ENCODE measurements around the gene GPR25.
A peak's percentile ranks its signal among the peaks of the same experiment; 100 is the strongest.

The GPR25 gene

DNA sequence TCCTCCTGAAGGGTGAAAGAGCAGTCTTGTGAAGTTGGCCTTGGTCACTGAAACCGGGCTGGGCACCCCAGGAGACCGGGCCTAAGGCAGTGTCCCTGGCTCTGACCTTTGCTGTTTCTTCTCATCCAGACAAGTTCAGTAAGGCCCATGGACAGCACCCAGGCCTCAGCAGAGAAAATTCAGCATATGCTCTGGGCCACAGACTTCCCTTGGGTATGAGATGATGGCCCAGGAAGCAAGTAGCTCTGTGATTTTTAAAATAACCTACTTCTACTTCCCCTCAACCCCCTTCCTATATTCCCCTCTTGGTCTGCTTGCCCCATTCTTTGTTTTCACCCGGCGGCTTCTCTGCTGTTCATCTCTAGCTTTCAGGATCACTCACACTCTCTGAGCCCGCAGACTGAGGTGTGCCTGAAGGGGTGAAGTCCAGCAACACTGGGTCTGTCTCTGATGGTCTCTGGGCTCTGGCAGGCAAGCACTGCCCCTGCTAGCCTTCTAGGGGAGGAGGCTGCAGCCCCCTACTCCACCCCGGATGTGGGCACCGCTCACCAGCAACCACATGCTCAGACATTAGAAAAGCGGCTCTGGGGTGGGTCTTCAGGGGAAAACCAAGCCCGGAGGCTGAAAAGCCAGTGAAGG, 2.9 kb upstream of the GPR25 start:
- DNase-seq (ENCODE audit: low read depth, low spot score): no peak
- H3K27ac ChIP-seq: no peak overlapping the region

DNA sequence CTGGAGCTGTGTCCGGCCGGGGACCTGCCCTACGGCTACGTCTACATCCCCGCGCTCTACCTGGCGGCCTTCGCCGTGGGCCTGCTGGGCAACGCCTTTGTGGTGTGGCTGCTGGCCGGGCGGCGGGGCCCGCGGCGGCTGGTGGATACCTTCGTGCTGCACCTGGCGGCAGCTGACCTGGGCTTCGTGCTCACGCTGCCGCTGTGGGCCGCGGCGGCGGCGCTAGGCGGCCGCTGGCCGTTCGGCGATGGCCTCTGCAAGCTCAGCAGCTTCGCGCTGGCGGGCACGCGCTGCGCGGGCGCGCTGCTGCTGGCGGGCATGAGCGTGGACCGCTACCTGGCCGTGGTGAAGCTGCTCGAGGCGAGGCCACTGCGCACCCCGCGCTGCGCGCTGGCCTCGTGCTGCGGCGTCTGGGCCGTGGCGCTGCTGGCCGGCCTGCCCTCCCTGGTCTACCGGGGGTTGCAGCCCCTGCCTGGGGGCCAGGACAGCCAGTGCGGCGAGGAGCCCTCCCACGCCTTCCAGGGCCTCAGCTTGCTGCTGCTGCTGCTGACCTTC, 412 bp downstream of the GPR25 start:
- DNase-seq (ENCODE audit: low read depth, low spot score): no peak
- H3K27ac ChIP-seq: no peak overlapping the region

DNA sequence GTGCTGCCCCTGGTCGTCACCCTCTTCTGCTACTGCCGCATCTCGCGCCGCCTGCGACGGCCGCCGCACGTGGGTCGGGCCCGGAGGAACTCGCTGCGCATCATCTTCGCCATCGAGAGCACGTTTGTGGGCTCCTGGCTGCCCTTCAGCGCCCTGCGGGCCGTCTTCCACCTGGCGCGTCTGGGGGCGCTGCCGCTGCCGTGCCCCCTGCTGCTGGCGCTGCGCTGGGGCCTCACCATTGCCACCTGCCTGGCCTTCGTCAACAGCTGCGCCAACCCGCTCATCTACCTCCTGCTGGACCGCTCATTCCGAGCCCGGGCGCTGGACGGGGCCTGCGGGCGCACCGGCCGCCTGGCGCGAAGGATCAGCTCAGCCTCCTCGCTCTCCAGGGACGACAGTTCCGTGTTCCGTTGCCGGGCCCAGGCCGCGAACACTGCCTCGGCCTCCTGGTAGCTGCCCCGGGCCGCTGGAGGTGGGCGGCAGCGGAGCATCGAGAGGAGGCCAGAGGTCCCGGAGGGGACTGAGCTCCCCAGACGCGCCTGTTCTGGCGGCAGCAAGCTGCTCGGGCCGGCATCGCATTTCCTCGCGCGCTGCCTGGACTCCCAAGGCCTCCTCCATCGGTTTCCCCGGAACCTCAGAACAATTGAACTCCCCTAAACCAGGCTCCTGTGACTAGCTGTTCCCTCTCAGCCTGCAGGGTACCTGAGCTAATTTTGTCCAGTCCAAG, 1.1 kb downstream of the GPR25 start:
- H3K27ac ChIP-seq: no peak overlapping the region
- DNase-seq (ENCODE audit: low read depth, low spot score): no peak

DNA sequence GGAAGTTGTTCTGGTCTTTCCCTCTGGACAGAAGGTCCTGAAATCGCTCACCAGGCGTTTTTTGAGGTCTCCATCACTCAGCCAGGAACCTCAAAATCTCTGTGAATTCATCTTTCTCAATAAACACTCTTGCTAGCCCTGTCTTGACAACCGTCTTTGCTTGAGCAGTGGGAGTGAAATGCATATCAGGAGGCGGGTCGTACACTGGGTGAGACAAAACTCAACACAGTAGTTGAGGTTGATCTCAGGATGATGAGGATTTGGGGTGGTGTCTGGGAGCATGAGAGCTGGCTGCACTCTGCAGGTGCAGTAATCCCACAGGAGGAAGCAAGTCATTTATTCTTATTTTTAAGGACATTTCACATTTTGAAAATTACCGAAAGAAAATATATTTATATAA, 1.9 kb downstream of the GPR25 start:
- H3K27ac ChIP-seq: no peak overlapping the region

DNA sequence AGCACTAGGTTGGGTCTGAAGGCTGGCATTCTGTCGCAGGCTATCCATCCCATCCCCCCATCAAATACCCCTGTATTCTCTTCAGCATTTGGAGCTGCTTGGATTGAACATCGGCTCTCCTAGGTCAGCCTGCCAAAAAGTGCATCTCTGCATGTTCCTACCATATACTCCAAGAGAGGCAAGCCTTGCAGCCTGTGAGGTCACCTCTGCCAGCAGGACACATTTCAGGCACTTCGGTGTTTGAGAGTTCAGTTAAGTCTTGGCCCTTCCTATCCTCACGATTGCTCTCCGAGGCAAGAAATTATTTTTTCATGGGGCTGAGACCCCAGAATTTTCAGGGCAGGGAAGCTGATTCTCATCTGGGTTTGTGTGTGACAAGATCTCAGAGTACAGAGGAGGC, 2.6 kb downstream of the GPR25 start:
- no peak for DNase-seq (ENCODE audit: low read depth, low spot score)
- no peak overlapping the region for H3K27ac ChIP-seq

More for the DNA sequence above, 1.9 kb downstream of the GPR25 start:
- DNase-seq (ENCODE audit: low read depth, low spot score): no peak

DNA sequence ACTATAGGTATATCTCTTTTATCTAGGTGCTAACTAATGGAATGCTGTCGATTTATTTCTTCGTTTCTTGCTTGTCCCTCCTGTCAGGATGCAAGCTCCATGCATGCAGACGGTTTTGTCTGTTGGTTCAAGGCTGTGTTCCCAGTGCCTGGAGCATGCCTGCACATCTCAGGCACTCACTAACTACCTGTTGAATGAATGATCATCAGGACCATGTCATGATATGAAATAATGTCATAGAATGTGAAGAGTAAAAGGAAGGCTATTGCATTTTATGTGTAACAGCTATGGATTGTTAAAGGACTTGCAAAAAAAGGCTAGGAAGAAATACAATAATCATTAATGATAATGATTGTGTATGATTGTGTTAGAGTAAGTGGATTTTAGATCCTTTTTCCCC, 4.2 kb downstream of the GPR25 start:
- no peak overlapping the region for H3K27ac ChIP-seq
- no peak for DNase-seq (ENCODE audit: low read depth, low spot score)

DNA sequence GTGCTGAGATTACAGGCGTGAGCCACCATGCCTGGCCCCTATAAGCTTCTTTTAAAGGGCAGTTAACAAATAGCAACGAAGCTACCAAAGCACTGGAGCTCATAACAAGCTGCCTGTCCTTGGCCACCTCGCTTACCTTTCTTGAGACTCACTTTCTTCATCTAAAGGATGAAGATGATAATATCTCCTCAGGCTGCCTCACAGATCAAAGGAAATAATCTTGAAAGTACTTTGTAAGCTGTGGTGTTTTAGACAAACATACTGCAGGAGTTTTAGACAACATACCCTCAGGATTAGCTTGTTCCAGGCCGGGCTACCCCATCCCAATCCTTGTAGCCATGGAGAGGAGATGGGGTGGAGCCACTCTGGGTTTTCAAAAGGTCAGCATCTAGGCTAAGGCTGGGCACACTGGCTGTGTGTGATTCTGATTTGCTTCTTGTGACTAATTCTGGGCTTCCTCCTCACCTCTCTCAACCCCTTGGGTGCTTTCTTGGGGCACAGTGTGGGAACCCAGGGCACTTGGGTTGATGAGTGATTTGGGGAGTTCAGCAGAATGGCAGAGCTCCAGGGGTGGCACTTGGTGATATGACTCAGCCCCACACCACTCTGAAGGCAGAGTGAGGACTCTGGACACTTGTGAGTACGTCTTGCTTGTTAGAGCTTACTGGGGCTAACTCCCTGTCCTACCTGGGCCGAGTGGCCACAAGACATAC, 5.2 kb downstream of the GPR25 start:
- H3K27ac ChIP-seq: no peak overlapping the region
- DNase-seq (ENCODE audit: low read depth, low spot score): no peak

DNA sequence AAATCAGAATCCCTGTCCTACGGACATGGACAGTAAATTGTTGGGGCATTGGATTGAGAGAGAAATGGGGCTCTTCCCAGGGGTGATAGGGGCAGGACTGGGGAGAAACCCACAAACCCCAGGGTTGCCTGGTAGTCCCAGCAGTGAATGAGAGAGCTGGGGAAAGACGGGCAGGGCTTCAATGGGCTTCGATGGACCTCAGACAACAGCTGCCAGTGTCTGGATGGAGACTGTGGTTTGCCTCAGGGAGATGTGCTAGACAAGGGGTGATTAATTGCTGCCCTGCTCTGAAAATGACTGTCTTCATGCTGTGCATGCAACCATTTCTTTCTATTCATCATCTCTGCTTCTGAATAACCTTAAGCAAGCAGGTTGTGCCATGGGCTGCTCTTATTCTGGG, 7.4 kb downstream of the GPR25 start:
- no peak overlapping the region for H3K27ac ChIP-seq
- no peak for DNase-seq (ENCODE audit: low read depth, low spot score)

DNA sequence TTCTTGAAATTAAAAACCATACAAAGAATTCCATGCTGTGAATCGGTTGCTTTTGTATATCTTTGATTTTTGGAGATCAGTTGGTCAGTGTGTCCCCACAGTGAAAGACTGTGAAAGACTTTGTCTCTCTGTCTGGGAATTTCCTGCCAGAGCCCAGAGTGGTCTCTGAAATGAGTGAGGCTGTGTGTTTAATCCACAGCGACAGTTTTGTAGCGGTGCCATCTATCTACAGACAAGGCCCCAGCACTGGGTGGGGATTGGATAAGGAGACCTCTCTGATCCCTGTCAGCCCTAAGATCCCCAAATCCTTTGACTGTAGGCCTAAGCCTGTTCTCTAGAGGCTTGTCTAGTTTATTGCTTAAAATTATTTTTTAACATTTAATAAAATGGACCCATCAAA, 10.3 kb downstream of the GPR25 start:
- H3K27ac ChIP-seq: no peak overlapping the region
- no peak for DNase-seq (ENCODE audit: low read depth, low spot score)

DNA sequence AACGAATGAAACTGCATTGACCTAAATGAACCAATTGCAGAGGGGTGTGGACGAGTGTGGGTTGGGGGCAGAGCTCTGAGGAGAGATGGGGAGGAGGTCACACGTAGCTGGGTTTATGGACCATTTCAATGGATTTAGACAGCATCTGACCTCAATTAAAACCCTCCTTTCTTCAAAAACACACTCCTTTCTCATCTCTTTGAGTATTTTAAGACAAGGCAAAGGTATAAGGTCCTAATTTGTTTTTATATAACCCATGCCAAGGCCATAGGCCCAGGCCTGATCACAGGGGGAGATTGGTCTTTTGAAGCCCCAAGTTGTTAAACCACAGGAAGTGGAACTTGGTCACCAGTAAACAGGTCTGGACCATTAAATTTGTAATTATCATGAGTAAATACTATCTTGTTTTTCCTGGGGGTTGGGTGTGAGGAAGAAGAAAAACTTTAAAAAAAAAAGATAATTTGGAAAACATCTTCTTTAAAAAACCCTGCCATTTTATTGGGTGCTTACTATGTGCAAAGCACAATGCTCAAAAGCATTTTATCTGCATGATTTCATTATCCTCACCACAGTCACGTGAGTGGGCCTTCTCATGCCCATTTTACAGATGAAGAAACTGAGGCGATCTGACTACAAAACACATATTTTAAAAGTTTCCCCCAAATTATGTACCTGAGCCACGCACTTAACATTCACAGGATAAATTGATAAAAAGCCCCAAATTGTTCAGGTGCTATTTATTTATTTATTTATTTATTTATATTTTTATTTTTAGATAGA, 13.0 kb downstream of the GPR25 start:
- no peak overlapping the region for H3K27ac ChIP-seq
- no peak for DNase-seq (ENCODE audit: low read depth, low spot score)

DNA sequence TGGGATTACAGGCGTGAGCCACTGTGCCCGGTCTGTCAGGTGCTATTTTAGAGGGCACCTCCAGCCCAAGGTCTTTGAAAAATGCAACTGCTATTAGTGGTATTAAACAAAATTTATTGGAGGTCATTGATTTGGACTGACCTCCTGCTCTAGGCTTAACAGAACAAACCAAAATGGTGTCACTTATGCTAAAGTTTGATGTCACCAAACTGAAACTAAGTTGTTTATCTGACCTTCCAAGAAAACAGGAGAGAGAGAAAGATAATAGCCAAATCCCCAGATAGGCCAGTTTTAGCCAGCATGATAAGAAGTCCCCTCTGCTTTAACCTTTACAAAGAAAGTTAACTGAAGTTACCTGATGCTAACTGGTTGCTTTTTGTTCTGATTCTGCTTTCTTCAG, 13.8 kb downstream of the GPR25 start:
- DNase-seq (ENCODE audit: low read depth, low spot score): no peak
- no peak overlapping the region for H3K27ac ChIP-seq

DNA sequence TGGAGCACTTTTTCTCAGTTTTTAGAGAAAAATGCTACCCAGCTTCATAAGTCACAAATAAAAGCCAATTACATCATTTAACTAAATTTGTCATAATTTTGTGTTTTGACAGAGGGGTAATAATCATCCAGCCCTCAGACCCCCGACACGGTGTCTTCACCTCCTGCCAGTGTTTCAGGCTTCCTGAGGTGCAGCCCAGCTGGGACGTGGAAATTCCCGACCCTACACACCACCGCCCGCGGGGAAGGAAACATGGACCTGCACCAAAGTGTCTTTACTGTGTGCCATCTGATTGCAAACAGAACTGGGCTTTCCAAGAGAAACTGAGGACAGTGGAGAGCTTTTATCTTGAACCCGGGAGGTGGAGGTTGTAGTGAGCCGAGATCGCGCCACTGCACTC, 14.3 kb downstream of the GPR25 start:
- DNase-seq (ENCODE audit: low read depth, low spot score): no peak
- H3K27ac ChIP-seq: no peak overlapping the region

DNA sequence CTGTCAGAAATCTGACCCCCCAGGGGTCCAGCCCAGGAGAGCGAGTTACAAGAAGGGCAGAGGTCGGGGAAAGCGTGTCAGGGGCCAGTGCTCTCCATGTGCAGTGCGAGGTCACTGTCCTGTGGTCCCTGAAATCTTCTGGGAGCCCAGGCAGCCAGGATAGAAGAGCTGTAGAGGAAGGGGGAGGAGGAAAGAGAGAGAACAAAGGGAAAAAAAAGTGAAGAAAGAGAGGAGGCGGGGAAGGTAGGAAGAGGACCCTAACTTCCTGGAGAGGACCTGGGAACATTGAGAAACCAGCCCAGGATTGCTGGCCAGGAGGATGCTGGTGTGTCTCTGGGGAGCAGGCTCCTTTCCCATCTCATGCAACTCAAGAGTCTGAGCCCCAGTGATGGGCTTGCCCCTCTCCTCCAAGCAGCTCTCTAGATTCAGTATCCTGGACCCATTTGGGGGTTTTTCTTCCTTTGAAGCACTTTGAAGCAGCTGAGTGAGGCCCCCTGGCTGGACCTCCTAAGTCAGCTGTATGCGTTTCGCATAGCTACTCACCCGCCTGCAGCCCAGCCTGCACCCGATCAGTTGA, 15.1 kb downstream of the GPR25 start:
- H3K27ac ChIP-seq: no peak overlapping the region
- no peak for DNase-seq (ENCODE audit: low read depth, low spot score)

DNA sequence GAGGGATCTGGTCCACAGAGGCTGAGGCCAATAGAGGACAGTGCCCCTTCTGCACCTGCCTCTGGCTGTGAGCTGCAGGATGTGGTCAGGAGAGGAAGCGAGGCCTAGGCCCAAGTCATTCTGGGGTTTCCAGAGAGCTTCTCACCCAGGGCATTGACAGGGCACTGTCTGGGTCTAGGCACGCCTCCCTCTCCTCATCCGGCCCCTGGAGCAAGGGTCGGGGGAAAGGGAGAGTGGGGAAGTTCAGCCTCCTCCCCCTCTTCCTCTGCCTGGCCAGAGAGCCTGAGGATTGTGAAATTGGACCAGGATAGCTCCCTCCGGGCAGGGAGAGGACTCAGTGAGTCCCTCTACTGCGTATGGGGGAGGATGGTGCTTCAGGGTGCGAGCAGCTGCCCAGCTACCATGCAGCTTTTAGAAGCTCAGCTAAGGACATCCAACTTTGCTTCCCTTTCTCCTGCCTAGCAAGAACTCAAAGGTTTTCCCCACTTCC, 15.6 kb downstream of the GPR25 start:
- no peak overlapping the region for H3K27ac ChIP-seq
- DNase-seq (ENCODE audit: low read depth, low spot score): no peak

DNA sequence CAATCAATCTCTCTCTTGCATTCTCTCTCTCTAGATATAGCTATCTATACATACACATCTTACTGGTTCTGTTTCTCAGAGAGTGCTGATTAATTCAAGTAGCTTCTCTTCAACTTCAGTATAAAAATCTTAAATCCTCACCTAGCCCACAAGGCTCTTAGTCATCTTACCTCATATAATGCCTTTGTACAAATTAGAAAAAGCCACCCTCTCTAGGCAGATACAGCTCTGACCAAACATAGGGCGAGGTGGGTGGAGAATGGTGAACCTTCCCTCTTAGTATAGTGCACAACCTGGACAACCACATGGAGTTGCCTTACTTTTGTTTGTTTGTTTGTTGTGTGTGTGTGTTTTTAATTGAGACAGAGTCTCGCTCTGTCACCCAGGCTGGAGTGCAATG, 16.8 kb downstream of the GPR25 start:
- no peak for DNase-seq (ENCODE audit: low read depth, low spot score)

DNA sequence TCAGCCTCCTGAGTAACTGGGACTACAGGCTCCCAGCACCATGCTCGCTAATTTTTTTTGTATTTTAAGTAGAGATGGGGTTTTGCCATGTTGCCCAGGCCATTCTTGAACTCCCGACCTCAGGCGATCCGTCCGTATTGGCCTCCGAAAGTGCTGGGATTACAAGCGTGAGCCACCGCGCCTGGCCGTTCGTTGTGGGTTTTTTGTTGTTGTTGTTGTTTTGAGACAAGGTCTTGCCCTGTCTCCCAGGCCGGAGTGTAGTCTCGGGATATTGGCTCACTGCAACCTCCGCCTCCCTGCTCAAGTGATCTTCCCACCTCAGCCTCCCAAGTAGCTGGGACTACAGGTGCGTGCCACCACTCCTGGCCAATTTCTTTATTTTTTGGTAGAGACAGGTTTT, 17.2 kb downstream of the GPR25 start:
- no peak for DNase-seq (ENCODE audit: low read depth, low spot score)
- no peak overlapping the region for H3K27ac ChIP-seq

More for the DNA sequence above, 16.8 kb downstream of the GPR25 start:
- no peak overlapping the region for H3K27ac ChIP-seq

DNA sequence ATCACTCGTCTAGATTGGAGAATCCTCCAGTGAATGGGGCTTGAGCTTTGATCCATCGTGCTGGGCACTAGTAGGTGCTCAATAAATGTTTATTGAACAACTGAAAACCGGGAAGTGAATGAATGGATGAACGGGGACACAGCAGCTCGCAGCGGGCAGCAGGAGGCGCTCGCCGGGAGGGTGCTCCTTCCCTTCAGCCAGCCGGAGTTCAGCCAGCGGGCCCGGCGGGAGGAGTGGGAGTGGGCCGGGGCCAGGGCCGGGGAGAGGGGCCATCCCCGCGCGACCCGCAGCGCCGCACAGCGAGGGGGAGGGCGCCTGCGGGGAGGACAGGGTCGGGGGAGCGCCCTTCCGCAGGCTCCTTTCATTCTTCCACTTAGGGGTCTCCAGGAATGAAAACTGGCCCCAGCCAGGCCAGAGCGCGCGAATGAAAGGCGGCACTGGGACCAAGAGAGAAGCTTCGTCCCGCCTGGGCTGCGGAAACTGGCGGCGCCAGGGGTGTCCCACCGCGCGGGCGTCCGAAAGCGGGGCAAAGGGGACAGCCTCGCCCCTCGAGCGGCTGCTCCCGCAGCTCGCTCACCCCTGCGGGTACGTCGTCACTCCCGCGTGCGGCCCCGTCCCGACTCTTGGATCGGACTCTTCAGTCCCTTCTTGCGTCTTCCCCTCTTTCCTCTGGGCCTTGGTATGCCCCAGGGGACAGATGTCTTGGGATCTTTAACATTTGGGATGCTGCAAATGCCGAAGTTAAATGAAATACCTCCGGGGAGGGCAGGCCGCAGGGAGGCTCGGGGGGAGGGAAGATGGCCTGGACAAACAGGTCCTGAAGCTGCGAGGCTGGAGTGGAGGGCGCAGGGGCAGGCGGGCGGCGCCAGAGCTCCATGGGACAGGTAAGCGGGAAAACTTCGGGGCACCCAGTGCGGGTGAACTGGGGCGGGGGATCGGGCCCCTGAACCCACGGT, 18.3 kb downstream of the GPR25 start:
- no peak for DNase-seq (ENCODE audit: low read depth, low spot score)

DNA sequence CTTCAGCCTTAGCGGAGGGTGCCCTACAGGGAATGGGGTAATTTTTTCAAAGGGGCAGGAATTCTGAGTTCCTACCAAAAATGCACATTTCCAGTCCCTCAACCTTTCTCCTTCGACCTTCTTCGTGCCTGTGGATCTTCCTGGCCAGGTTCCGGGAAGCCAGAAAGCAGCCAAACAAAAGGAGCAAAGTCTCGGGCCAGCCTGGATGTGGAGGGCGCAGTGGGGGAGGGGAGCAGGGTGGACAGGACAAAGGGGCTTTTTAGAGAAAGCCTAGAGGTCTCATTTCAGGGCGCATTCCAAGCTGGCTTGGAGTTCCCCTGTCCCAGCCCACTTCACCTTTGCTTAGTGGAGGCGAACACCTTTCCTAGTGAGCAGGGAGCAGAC, 19.0 kb downstream of the GPR25 start:
- no peak overlapping the region for H3K27ac ChIP-seq
- no peak for DNase-seq (ENCODE audit: low read depth, low spot score)

More for the DNA sequence above, 18.3 kb downstream of the GPR25 start:
- peak overlapping the region; percentile 35 for H3K27ac ChIP-seq

DNA sequence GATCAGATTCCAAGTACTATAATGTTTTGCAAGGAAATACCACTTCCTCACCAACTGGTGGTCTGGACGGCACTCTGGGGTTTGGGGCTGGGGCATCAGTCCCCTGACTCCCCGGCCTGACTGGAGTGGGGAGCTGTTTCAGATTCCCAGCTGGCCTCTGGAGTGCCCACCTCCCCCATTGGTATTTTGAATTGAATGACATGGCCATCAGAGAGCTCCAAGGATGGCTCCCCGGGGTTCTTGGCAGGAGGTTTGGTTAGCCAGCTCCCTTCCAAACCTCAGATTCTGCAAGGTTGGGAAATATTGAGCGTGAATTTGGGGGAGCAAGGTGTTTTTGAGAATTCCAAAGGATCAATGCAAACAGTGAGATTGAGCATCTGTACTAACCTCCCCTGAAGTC, 19.8 kb downstream of the GPR25 start:
- H3K27ac ChIP-seq: peak overlapping the region; percentile 94
- DNase-seq (ENCODE audit: low read depth, low spot score): no peak

All from epithelial cell of prostate (primary cell).